K562 (cell line): ENCODE results near the gene PICK1. TPM values are rescaled to one million over a fixed set of nuclear protein-coding genes. Genes with fewer than 3 reads are reported as not detected.

Source experiments
- ATF1 ChIP-seq, 2 experiments: fragments of 450-650 bp in 1 of 2; IDR thresholded peaks; 2 replicates each; pipeline ENCODE4 v1.6.1; 2016; ENCODE audit warnings: missing compliant biosample characterization in 1 of 2, missing genetic modification characterization in 1 of 2
- DEAF1 ChIP-seq: fragments of 450-650 bp; formaldehyde crosslinking; IDR thresholded peaks from 2 replicates; pipeline ENCODE4 v1.4.0; 2020; ENCODE audit warnings: mild to moderate bottlenecking, moderate library complexity
- FOXA3 ChIP-seq, 2 experiments: fragments of 450-650 bp in 1 of 2; sonication (generic) in 1 of 2; formaldehyde crosslinking; IDR thresholded peaks in 1 of 2; conservative IDR thresholded peaks in 1 of 2; 2 replicates each; pipeline versions ENCODE4 v1.4.0 to v1.8.0; 2020 to 2022; ENCODE audit warnings: mild to moderate bottlenecking in 2 of 2, missing genetic modification reagents in 1 of 2
- L3MBTL2 ChIP-seq: fragments of 450-650 bp; IDR thresholded peaks from 2 replicates; pipeline ENCODE4 v1.6.1; 2016; ENCODE audit warnings: mild to moderate bottlenecking, moderate library complexity
- RAD21 ChIP-seq, 2 experiments: fragments of 250-450 bp in 1 of 2; fragments of 450-650 bp in 1 of 2; sonication (Bioruptor Pico) in 1 of 2; formaldehyde crosslinking in 1 of 2; IDR thresholded peaks in 1 of 2; conservative IDR thresholded peaks in 1 of 2; 2 replicates each; pipeline versions ENCODE4 v1.4.0 to v1.8.0; 2020 to 2022; ENCODE audit warnings: mild to moderate bottlenecking in 2 of 2, moderate library complexity in 1 of 2
- SNRNP70 ChIP-seq: fragments of 200-400 bp; formaldehyde crosslinking; optimal IDR thresholded peaks from 2 replicates; pipeline ENCODE3; 2017; ENCODE audit warnings: low read depth, low read length
- TAF7 ChIP-seq: fragments of 450-650 bp; IDR thresholded peaks from 2 replicates; pipeline ENCODE4 v1.6.1; 2016; ENCODE audit warnings: missing genetic modification characterization, missing compliant biosample characterization
- ZNF140 ChIP-seq: fragments of 250-450 bp; sonication (Bioruptor Pico); IDR thresholded peaks from 2 replicates; pipeline ENCODE4 v1.8.0; 2021; ENCODE audit warnings: moderate library complexity, mild to moderate bottlenecking, inconsistent platforms
- ZNF224 ChIP-seq: sonication (generic); formaldehyde crosslinking; IDR thresholded peaks from 2 replicates; pipeline ENCODE4 v1.8.0; 2022; ENCODE audit warnings: mild to moderate bottlenecking, missing genetic modification reagents
- ZNF232 ChIP-seq: sonication (generic); formaldehyde crosslinking; IDR thresholded peaks from 2 replicates; pipeline ENCODE4 v1.8.0; 2022; ENCODE audit warnings: mild to moderate bottlenecking, missing genetic modification reagents
- ZNF518B ChIP-seq: fragments of 250-450 bp; sonication (Bioruptor Pico); IDR thresholded peaks from 2 replicates; pipeline ENCODE4 v1.5.0; 2021; ENCODE audit warnings: mild to moderate bottlenecking, moderate library complexity
- polyA plus RNA-seq, 8 experiments: library from polyadenylated mRNA; depleted of rRNA in 4 of 8; stranded (reverse) in 5 of 8; unstranded in 3 of 8; fragments of >200 nt; fragmentation: Nextera tagmentation in 2 of 8; fragmentation: Illumina TruSeq in 1 of 8; extraction: Ambion mirVana in 2 of 8; extraction: Trizol in 1 of 8; gene quantifications; 2 replicates each; pipeline versions ENCODE4 v1.2.1 to v1.2.3, GENCODE V29; 2011 to 2014; ENCODE audit warnings: inconsistent platforms in 1 of 8, missing spikeins in 1 of 8
- total RNA-seq, 7 experiments: library from RNA; depleted of rRNA in 6 of 7; stranded (reverse); fragments of >200 nt in 6 of 7; fragmentation: Illumina TruSeq in 2 of 7; extraction: Trizol in 2 of 7; gene quantifications; 2 replicates each; pipeline versions ENCODE4 v1.2.1 to v1.2.3, GENCODE V29; 2011 to 2021; ENCODE audit warnings: low replicate concordance in 1 of 7
- TF ChIP-seq, protein P1 (sequence below): fragments of 450-650 bp; formaldehyde crosslinking; IDR thresholded peaks from 2 replicates; pipeline ENCODE4 v1.4.0; 2022; ENCODE audit warnings: mild to moderate bottlenecking, moderate library complexity

Gene PICK1
- total and polyA plus RNA-seq, 9 of the 15 experiments (the other 6 are each of a cell fraction or from before 2014, with no cell fraction given): 0.06 to 11.0 (median 7.9) TPM; not detected in 1

GRCh38 chr22:38114484-38115398 is 57.5 kb downstream of the PICK1 start (continued):
- TF ChIP-seq L3MBTL2: no peak
- no peak for TF ChIP-seq FOXA3 (CRISPR knock-in tag; conservative IDR thresholded peaks at IDR 0.05 in 1 of 2, IDR thresholded peaks at IDR 0.05 in 1 of 2)
- no peak for TF ChIP-seq TAF7 (tag)
- TF ChIP-seq, protein P1, sequence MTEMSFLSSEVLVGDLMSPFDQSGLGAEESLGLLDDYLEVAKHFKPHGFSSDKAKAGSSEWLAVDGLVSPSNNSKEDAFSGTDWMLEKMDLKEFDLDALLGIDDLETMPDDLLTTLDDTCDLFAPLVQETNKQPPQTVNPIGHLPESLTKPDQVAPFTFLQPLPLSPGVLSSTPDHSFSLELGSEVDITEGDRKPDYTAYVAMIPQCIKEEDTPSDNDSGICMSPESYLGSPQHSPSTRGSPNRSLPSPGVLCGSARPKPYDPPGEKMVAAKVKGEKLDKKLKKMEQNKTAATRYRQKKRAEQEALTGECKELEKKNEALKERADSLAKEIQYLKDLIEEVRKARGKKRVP: no peak
- TF ChIP-seq ZNF224 (CRISPR knock-in tag): no peak
- no peak for TF ChIP-seq SNRNP70
- TF ChIP-seq RAD21 (CRISPR knock-in tag; conservative IDR thresholded peaks at IDR 0.05 in 1 of 2, IDR thresholded peaks at IDR 0.05 in 1 of 2): peak; percentile 45 to 78
- TF ChIP-seq ZNF140 (CRISPR knock-in tag): no peak
- TF ChIP-seq ZNF232 (CRISPR knock-in tag): no peak
- TF ChIP-seq ZNF518B (CRISPR knock-in tag): no peak
- TF ChIP-seq DEAF1 (CRISPR knock-in tag): peak; percentile 26; the same call in 1 of the 2 replicates
- TF ChIP-seq ATF1 (CRISPR knock-in tag; IDR thresholded peaks at IDR 0.05): no peak
- TF ChIP-seq ATF1 (tag; IDR thresholded peaks at IDR 0.05): no peak
